AML-193 (cell line): ENCODE data around the gene ANKRD53.
"Not testable (repeated sequence)": the region's sequence is repeated elsewhere in the genome, so short reads cannot be mapped to it uniquely, and the experiment has no call there.

ENCODE experiments used
- DNase-seq, 2 experiments: peaks; one replicate each; lab custom pipeline; 2025; lab: John Stamatoyannopoulos, UW

Gene ANKRD53

GRCh38 chr2:70992945-70993853, 14.8 kb downstream of the ANKRD53 start:
- DNase-seq, result peak in 1 of 2 experiments; percentile 22

GRCh38 chr2:70994009-70994698, 15.7 kb downstream of the ANKRD53 start:
- no peak for DNase-seq

- DNase-seq, result peak; percentile 81 to 85
These were observed 16.4 kb downstream of the ANKRD53 start, which contains the start of gene TEX261 for GRCh38 chr2:70994699-70995425. TSS of gene TEX261 (minus strand) at chr2:70994873. CDS start at chr2:70994757, 116 bp downstream.

- DNase-seq, result peak; percentile 24 to 41
These were observed 16.9 kb downstream of the ANKRD53 start for GRCh38 chr2:70995426-70995729.

- DNase-seq, result not testable (repeated sequence)
These were observed 20.5 kb downstream of the ANKRD53 start for GRCh38 chr2:70998885-70999284.

- no peak for DNase-seq
These were observed 20.9 kb downstream of the ANKRD53 start for GRCh38 chr2:70999362-70999761.

- not testable (repeated sequence) for DNase-seq
These were observed 21.5 kb downstream of the ANKRD53 start for GRCh38 chr2:70999931-71000330.

GRCh38 chr2:71000780-71001591, 22.6 kb downstream of the ANKRD53 start:
- DNase-seq, result peak; percentile 43 to 61

GRCh38 chr2:71001592-71001927, 23.1 kb downstream of the ANKRD53 start:
- no peak for DNase-seq

GRCh38 chr2:71001981-71002570, 23.6 kb downstream of the ANKRD53 start:
- DNase-seq, result no peak

GRCh38 chr2:71003396-71003795, 25.0 kb downstream of the ANKRD53 start:
- DNase-seq, result no peak

GRCh38 chr2:71003966-71004755, 25.7 kb downstream of the ANKRD53 start:
- no peak for DNase-seq

GRCh38 chr2:71004857-71005256, 26.4 kb downstream of the ANKRD53 start:
- DNase-seq, result no peak

- DNase-seq, result no peak
These were observed 27.1 kb downstream of the ANKRD53 start for GRCh38 chr2:71005271-71006202.

- DNase-seq, result no peak
These were observed 27.9 kb downstream of the ANKRD53 start for GRCh38 chr2:71006323-71006722.

- DNase-seq, result no peak
These were observed 28.7 kb downstream of the ANKRD53 start for GRCh38 chr2:71006955-71007799.

- DNase-seq, result no peak
These were observed 29.9 kb downstream of the ANKRD53 start for GRCh38 chr2:71008342-71008741.

- not testable (repeated sequence) for DNase-seq
These were observed 33.4 kb downstream of the ANKRD53 start for GRCh38 chr2:71011786-71012185.
